ENCODE data around the gene ITGA2.

Gene ITGA2

GRCh38 chr5:53066088-53066487, 76.9 kb downstream of the ITGA2 start:
- no peak for DNase-seq

GRCh38 chr5:53067641-53068040, 78.5 kb downstream of the ITGA2 start:
- DNase-seq, result no peak

GRCh38 chr5:53068291-53068836, 79.2 kb downstream of the ITGA2 start:
- DNase-seq, result no peak

GRCh38 chr5:53069626-53070025, 80.5 kb downstream of the ITGA2 start:
- DNase-seq, result peak; percentile 27

GRCh38 chr5:53071298-53071697, 82.1 kb downstream of the ITGA2 start:
- DNase-seq, result no peak

GRCh38 chr5:53071738-53072137, 82.6 kb downstream of the ITGA2 start:
- DNase-seq, result no peak

GRCh38 chr5:53073348-53073747, 84.2 kb downstream of the ITGA2 start:
- DNase-seq, result no peak

- DNase-seq, result no peak
Observed at GRCh38 chr5:53076014-53076583, 86.9 kb downstream of the ITGA2 start.

- DNase-seq, result no peak
Observed at GRCh38 chr5:53080271-53080670, 91.1 kb downstream of the ITGA2 start.

GRCh38 chr5:53083927-53084326, 94.8 kb downstream of the ITGA2 start:
- DNase-seq, result no peak

- DNase-seq, result no peak
Observed at GRCh38 chr5:53084546-53085255, 95.5 kb downstream of the ITGA2 start.

- no peak for DNase-seq
Observed at GRCh38 chr5:53087171-53087570, 98.0 kb downstream of the ITGA2 start.

- DNase-seq, result no peak
Observed at GRCh38 chr5:53087621-53088121, 98.5 kb downstream of the ITGA2 start.

- DNase-seq, result no peak
Observed at GRCh38 chr5:53089481-53089991, 100.4 kb downstream of the ITGA2 start.

GRCh38 chr5:53090229-53090628, 101.1 kb downstream of the ITGA2 start:
- DNase-seq, result no peak

- DNase-seq, result no peak
Observed at GRCh38 chr5:53091289-53091688, 102.1 kb downstream of the ITGA2 start.

- DNase-seq, result no peak
Observed at GRCh38 chr5:53092242-53092641, 103.1 kb downstream of the ITGA2 start.

- no peak for DNase-seq
Observed at GRCh38 chr5:53095217-53095616, 106.1 kb downstream of the ITGA2 start.

- peak; percentile 77 for DNase-seq
Observed at GRCh38 chr5:53095931-53096525, 106.9 kb downstream of the ITGA2 start.

- DNase-seq, result no peak
Observed at GRCh38 chr5:53099546-53099945, 110.4 kb downstream of the ITGA2 start.

GRCh38 chr5:53100606-53101005, 111.5 kb downstream of the ITGA2 start:
- no peak for DNase-seq

GRCh38 chr5:53105611-53106300, 116.6 kb downstream of the ITGA2 start:
- DNase-seq, result no peak

GRCh38 chr5:53109056-53109442, 119.9 kb downstream of the ITGA2 start:
- no peak for DNase-seq
